Middle frontal gyrus (tissue), 1 donor: ENCODE data around the gene S100A1.
"Not testable (repeated sequence)": the region's sequence is repeated elsewhere in the genome, so short reads cannot be mapped to it uniquely, and the experiment has no call there.

Source experiments
- DNase-seq: peaks from one replicate; pipeline ENCODE4 v3.0.0-alpha.2; 2015; ENCODE audit warnings: low spot score; ENCODE audit errors: extremely low spot score

S100A1 gene

GRCh38 chr1:153627715-153628626 lies at the start of gene S100A1:
S100A1 (plus strand) TSS chr1:153628434; CDS start chr1:153630522, 2,088 bp downstream.
- DNase-seq: no peak

- DNase-seq: no peak
These were observed 49.7 kb upstream of the S100A1 start for GRCh38 chr1:153578490-153578889.

DNA sequence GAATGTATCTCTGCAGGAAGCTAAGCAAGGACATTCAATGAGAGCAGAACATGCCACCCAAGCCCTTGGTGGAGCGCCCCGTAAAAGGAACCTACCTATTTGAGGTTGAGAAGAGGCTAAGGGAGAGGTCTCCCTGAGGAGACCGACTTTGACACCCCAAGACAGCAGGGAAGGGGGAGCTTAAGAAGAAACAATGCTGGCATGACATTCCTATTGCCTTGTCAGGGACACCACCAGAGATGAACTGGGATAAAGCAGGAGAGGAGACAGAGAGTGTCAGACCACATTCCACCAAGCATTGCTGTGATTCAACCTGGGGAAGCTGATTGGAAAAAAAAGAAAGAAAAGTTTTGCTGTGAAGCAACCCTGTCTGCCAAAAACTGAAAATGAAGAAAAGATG lies 49.3 kb upstream of the S100A1 start:
- DNase-seq: no peak

GRCh38 chr1:153582836-153583235 lies 45.4 kb upstream of the S100A1 start:
- DNase-seq: not testable (repeated sequence)

DNA sequence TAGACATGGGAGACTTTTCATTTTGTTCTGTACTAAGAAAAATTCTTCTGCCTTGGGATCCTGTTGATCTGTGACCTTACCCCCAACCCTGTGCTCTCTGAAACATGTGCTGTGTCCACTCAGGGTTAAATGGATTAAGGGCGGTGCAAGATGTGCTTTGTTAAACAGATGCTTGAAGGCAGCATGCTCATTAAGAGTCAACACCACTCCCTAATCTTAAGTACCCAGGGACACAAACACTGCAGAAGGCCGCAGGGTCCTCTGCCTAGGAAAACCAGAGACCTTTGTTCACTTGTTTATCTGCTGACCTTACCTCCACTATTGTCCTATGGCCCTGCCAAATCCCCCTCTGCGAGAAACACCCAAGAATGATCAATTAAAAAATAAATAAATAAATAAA lies 44.7 kb upstream of the S100A1 start:
- DNase-seq: not testable (repeated sequence)

GRCh38 chr1:153583976-153584375 lies 44.3 kb upstream of the S100A1 start:
- DNase-seq: no peak

DNA sequence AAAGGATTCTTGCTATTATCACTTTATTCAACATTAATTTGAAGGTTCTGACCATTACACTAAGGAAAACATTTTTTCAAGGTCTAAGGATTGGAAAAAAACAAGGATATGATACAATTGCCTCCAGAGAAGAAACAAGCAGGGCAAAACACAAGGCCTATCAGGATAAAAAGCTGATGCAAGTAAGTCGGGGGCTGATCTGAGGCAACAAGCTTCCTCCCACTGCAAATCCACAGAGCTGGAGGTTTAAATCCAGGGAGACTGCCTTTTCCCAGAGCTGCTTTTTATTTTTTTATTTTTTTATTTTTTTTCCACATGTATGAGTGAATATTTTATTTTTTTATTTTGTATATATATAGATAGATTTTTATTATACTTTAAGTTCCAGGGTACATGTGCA lies 43.2 kb upstream of the S100A1 start:
- no peak for DNase-seq

- no peak for DNase-seq
These were observed 41.9 kb upstream of the S100A1 start for GRCh38 chr1:153586347-153586746.

- DNase-seq: no peak
These were observed 40.9 kb upstream of the S100A1 start for GRCh38 chr1:153587314-153587713.

- DNase-seq: not testable (repeated sequence)
These were observed 40.2 kb upstream of the S100A1 start for GRCh38 chr1:153588033-153588432.

DNA sequence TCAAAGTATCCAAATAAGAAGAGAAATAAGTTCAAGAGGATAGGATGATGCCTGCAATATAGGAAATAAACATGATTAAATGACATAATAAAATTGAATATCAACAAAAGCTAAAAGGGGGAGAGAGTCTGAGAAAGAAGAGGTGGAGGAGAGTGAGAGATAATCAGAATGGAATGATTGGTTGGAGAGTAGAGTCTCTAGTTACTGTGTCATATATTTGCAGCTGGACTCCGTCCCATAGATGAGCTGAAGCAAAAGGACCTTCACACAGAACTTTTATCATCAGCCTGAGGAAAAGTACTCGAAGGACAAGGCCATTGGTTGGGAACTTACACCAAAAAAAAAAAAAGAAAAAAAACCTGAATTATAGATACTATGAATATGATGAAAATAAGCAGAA lies 39.8 kb upstream of the S100A1 start:
- DNase-seq: no peak

- DNase-seq: no peak
These were observed 35.5 kb upstream of the S100A1 start for GRCh38 chr1:153592748-153593147.

DNA sequence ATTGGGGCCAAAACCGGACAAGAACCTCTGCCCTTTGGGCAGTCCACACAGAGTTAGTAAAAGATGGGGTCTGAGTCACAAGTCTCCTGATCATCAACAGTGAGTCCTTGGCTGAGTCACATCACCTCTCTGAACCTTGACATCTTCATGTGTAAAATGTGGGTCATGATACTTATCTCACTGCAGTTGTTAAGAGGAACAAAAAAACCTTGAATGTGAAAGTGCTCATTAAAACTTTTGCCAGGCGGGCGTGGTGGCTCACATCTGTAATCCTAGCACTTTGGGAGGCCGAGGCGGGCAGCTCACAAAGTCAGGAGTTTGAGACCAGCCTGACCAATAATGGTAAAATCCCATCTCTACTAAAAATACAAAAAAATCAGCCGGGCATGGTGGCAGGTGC lies 31.0 kb upstream of the S100A1 start:
- no peak for DNase-seq

DNA sequence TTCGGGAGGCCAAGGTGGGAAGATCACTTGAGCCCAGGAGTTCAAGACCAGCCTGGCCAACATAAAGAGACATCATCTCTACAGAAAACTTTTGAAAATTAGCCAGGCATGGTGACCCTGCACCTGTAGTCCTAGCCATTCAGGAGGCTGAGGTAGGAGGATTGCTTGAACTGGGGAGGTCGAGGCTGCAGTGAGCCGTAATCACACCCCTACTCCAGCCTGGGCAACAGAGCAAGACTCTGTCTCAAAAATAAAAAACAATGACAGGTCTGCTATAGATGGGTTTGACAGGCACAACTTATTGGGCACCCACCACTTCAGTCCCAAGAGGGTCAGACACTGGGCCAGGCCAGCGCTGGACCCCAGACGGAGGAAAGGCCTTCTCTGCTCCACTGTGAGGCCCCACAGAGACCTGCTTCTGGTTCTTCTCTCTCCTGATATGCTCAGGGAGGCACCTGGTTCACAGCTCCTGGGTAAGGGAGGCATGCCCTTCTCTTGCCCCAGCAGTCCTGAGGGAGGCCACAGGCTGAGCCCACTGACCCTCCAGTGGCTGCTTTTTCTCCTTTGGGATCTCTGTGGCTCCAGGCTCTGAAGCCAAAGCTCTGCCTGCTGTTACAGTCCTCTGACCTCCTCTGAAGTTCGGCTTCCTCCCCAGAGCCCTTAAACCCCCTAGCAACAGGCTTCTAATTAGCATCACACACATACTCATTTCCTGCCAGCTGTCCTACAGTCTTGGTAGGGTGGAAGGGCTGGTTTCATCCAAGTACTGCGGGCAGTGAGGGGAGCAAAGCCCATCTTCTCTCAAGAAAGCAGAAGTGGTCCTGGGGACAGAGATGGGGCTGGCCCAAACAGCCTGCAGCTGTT lies 29.7 kb upstream of the S100A1 start:
- DNase-seq: no peak

DNA sequence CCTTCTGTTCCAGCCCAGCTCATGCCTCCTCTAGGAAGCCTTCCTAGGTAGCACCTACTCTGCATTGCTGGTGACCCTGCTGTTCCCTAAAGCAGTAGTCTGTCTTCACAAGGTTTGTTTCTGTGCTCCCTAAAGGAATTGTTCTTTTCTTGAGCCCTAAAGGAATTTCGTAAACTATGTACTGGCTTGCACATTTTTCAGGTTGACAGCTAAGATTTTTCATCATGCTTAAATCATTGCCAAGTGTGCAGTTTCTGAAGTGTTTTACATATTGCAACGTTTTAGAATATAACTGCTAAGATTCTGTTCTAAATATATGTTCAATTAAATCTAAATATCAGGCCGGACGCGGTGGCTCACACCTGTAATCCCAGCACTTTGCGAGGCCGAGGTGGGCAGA lies 28.4 kb upstream of the S100A1 start:
- DNase-seq: no peak

- no peak for DNase-seq
These were observed 25.5 kb upstream of the S100A1 start for GRCh38 chr1:153602749-153603148.

GRCh38 chr1:153606194-153606593 lies 22.0 kb upstream of the S100A1 start:
- no peak for DNase-seq

DNA sequence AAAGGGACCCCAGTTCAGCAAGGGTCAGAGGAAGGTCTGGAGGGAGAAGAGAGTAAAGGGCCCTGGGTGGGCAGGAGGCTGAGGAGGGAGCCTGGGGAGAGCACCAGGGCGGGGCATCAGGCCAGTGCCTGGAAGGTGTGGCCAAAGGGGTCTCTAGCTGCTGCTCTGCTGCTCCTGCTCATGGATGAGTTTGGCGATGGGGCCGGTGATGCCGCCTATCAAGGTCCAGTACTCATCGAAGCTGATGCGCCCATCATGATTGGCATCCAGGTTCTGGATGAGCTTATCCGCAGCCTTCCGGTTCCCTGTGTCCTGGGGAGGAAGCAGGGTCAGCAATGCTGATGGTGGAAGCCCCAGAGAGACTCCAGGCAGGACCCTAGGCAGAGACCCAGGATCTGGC lies 20.9 kb upstream of the S100A1 start:
- DNase-seq: no peak

- DNase-seq: no peak
These were observed 20.0 kb upstream of the S100A1 start for GRCh38 chr1:153608089-153608682.

GRCh38 chr1:153608742-153609584 lies 19.3 kb upstream of the S100A1 start:
- peak; percentile 8 for DNase-seq

DNA sequence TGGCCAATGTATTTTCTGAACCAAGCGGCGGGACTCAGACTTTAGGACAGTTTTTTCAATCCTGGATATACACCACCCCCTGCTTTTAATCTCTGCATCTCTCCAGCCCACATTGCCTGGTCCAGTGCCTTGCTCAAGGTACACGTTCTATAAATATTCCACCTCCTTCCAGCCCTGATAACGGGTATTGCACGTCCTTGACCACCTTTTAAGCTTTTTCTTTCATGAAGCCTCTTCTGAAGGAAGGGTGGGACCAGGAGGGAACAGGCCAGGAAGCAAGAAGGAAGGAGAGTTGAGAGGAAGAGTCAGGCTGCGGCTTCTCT lies 18.7 kb upstream of the S100A1 start:
- no peak for DNase-seq
